Suprapubic skin (tissue), 4 donors: ENCODE data around the gene PDGFRA. TPM values are rescaled to one million over a fixed set of nuclear protein-coding genes. Genes with fewer than 3 reads are reported as not detected.

Experiments
- DNase-seq, 2 donors: peaks; one replicate each; pipeline ENCODE4 v3.0.0-alpha.2; 2019; ENCODE audit warnings: low spot score in 2 of 2
- H3K27ac ChIP-seq: fragments of 200-600 bp; sonication (generic); one replicate; pipeline ENCODE4 v1.5.1; 2019
- H3K27me3 ChIP-seq: fragments of 200-600 bp; sonication (generic); one replicate; pipeline ENCODE4 v1.5.1; 2019
- H3K36me3 ChIP-seq: fragments of 200-600 bp; sonication (generic); one replicate; pipeline ENCODE4 v1.5.1; 2019
- H3K4me1 ChIP-seq: fragments of 200-600 bp; sonication (generic); one replicate; pipeline ENCODE4 v1.5.1; 2019
- H3K4me3 ChIP-seq: fragments of 200-600 bp; sonication (generic); one replicate; pipeline ENCODE4 v1.5.1; 2019; ENCODE audit warnings: mild to moderate bottlenecking
- H3K9me3 ChIP-seq: fragments of 200-600 bp; sonication (generic); one replicate; pipeline ENCODE4 v1.5.1; 2019
- CTCF ChIP-seq, 2 donors: fragments of 200-600 bp in 1 of 2; fragments of 450-650 bp in 1 of 2; sonication (generic) in 1 of 2; IDR thresholded peaks; one replicate each; pipeline ENCODE4 v1.5.1; 2016 to 2019; ENCODE audit warnings: antibody characterized with exemption in 2 of 2, mild to moderate bottlenecking in 1 of 2, moderate library complexity in 1 of 2
- EP300 ChIP-seq: sonication (generic); formaldehyde crosslinking; IDR thresholded peaks from one replicate; pipeline ENCODE4 v1.6.1; 2017; ENCODE audit warnings: antibody characterized with exemption
- POLR2A ChIP-seq, 2 donors: fragments of 450-650 bp; IDR thresholded peaks; one replicate each; pipeline ENCODE4 v1.6.1; 2017; ENCODE audit warnings: antibody characterized with exemption in 2 of 2, mild to moderate bottlenecking in 2 of 2, moderate library complexity in 2 of 2
- POLR2AphosphoS5 ChIP-seq, 3 donors: sonication (generic); formaldehyde crosslinking; IDR thresholded peaks; one replicate each; pipeline ENCODE4 v1.6.1; 2017; ENCODE audit warnings: antibody characterized with exemption in 3 of 3
- WGBS: methylation state at CpG from one replicate; pipeline ENCODE4 v1.1.5; 2018; 5-methylcytosine and 5-hydroxymethylcytosine counted together
- total RNA-seq, 4 donors: library from RNA; depleted of rRNA; stranded (reverse); fragments of >200 nt; gene quantifications; one replicate each; pipeline ENCODE4 v1.1.0, GENCODE V29; 2016

Gene PDGFRA
- total RNA-seq, 4 donors from 2014 or later, result 14.6 to 25.1 (median 17.1) TPM

GRCh38 chr4:54218736-54219135 is 10.4 kb upstream of the PDGFRA start:
- DNase-seq, result no peak
- peaks cover 22% of the 10 kb centered on the region for H3K27me3 ChIP-seq
- H3K4me1 ChIP-seq, result peaks cover 12% of the 10 kb centered on the region
- no peaks in the 10 kb centered on the region for H3K36me3 ChIP-seq
- no peaks in the 10 kb centered on the region for H3K9me3 ChIP-seq
- H3K27ac ChIP-seq, result no peak overlapping the region
- no peak overlapping the region for H3K4me3 ChIP-seq
- no peak for TF ChIP-seq POLR2A (IDR thresholded peaks at IDR 0.05)
- TF ChIP-seq EP300, result no peak
- no peak for TF ChIP-seq POLR2AphosphoS5 (IDR thresholded peaks at IDR 0.05)
- no peak for TF ChIP-seq CTCF (IDR thresholded peaks at IDR 0.05)
- 80% methylated on average over 6 of the region's 6 CpGs for WGBS

- no peak for TF ChIP-seq POLR2AphosphoS5 (IDR thresholded peaks at IDR 0.05)
- TF ChIP-seq POLR2A (IDR thresholded peaks at IDR 0.05), result no peak
- no peak for TF ChIP-seq EP300
- no peak for TF ChIP-seq CTCF (IDR thresholded peaks at IDR 0.05)
- DNase-seq, result no peak
- peak overlapping the region; percentile 70 for H3K27ac ChIP-seq
Observed at GRCh38 chr4:54224996-54225597, 4.0 kb upstream of the PDGFRA start.

GRCh38 chr4:54225598-54226403 is 3.3 kb upstream of the PDGFRA start:
- H3K27me3 ChIP-seq, result peaks cover 82% of the 10 kb centered on the region
- H3K9me3 ChIP-seq, result no peaks in the 10 kb centered on the region
- H3K4me3 ChIP-seq, result peak overlapping the region; percentile 54
- TF ChIP-seq POLR2AphosphoS5 (IDR thresholded peaks at IDR 0.05) (no peak), EP300 (no peak), POLR2A (IDR thresholded peaks at IDR 0.05) (no peak), CTCF (IDR thresholded peaks at IDR 0.05) (no peak)
- H3K36me3 ChIP-seq, result no peaks in the 10 kb centered on the region
- no peak for DNase-seq
- H3K27ac ChIP-seq, result peak overlapping the region; percentile 70
- H3K4me1 ChIP-seq, result peaks cover 59% of the 10 kb centered on the region
- WGBS, result 11% methylated on average over 33 of the region's 33 CpGs

More at GRCh38 chr4:54224996-54225597, 4.0 kb upstream of the PDGFRA start:
- Histone ChIP-seq H3K36me3 (no peaks in the 10 kb centered on the region), H3K9me3 (no peaks in the 10 kb centered on the region), H3K27me3 (peaks cover 76% of the 10 kb centered on the region), H3K4me1 (peaks cover 52% of the 10 kb centered on the region), H3K4me3 (peak overlapping the region; percentile 54)
- 31% methylated on average over 4 of the region's 6 CpGs for WGBS

- TF ChIP-seq POLR2AphosphoS5 (IDR thresholded peaks at IDR 0.05) (no peak), EP300 (no peak), CTCF (IDR thresholded peaks at IDR 0.05) (no peak), POLR2A (IDR thresholded peaks at IDR 0.05) (peak in 1 of 2 donors; percentile 60)
- 4% methylated on average over 33 of the region's 47 CpGs for WGBS
- Histone ChIP-seq H3K9me3 (no peaks in the 10 kb centered on the region), H3K27ac (peak overlapping the region; percentile 70), H3K36me3 (no peaks in the 10 kb centered on the region), H3K27me3 (peaks cover 88% of the 10 kb centered on the region), H3K4me3 (peak overlapping the region; percentile 54), H3K4me1 (peaks cover 67% of the 10 kb centered on the region)
- DNase-seq, result peak; percentile 80 to 87
Observed at GRCh38 chr4:54226404-54227255, 2.5 kb upstream of the PDGFRA start.
